Cardiac muscle cell (in vitro differentiated cells and primary cell): Measurements from ENCODE around the gene N4BP2L1. TPM values are rescaled to one million over a fixed set of nuclear protein-coding genes. Genes with fewer than 3 reads are reported as not detected.
"Not testable (repeated sequence)": the region's sequence is repeated elsewhere in the genome, so short reads cannot be mapped to it uniquely, and the experiment has no call there.

Source experiments
- DNase-seq, 2 donors: peaks; one replicate each; pipeline versions ENCODE4 v3.0.0 to v3.0.0-alpha.2; 2010 to 2017; ENCODE audit warnings: low read depth in 1 of 2, low spot score in 1 of 2
- H3K27ac ChIP-seq: fragments of 200-600 bp; sonication (generic); 2 replicates; pipeline ENCODE4 v1.5.1; 2016
- H3K27me3 ChIP-seq: fragments of 200-600 bp; sonication (generic); 2 replicates; pipeline ENCODE4 v1.6.0; 2016; ENCODE audit warnings: control low read depth
- H3K36me3 ChIP-seq: fragments of 200-600 bp; sonication (generic); 2 replicates; pipeline ENCODE4 v1.5.1; 2016; ENCODE audit warnings: control low read depth
- H3K4me1 ChIP-seq: fragments of 200-600 bp; sonication (generic); 2 replicates; pipeline ENCODE4 v1.8.1; 2017; ENCODE audit warnings: low read depth, mild to moderate bottlenecking, mixed run types
- H3K4me3 ChIP-seq: fragments of 200-600 bp; sonication (generic); 2 replicates; pipeline ENCODE4 v1.5.1; 2016; ENCODE audit warnings: mild to moderate bottlenecking
- H3K9me3 ChIP-seq: fragments of 200-600 bp; sonication (generic); 2 replicates; pipeline ENCODE4 v1.5.1; 2017; ENCODE audit warnings: low read depth, mild to moderate bottlenecking, control low read depth
- CTCF ChIP-seq: IDR thresholded peaks from 2 replicates; pipeline ENCODE4 v1.5.1; 2012; ENCODE audit warnings: low read depth, mild to moderate bottlenecking, low read length
- polyA plus RNA-seq: library from polyadenylated mRNA; unstranded; fragments of >200 nt; fragmentation: Nextera tagmentation; extraction: Ambion mirVana; gene quantifications from 2 replicates; pipeline ENCODE4 v1.2.1, GENCODE V29; 2016
- total RNA-seq: library from RNA; depleted of rRNA; stranded (reverse); fragments of >200 nt; gene quantifications from 2 replicates; pipeline ENCODE4 v1.2.3, GENCODE V29; 2016

N4BP2L1 gene
- total and polyA plus RNA-seq, 2 experiments from 2014 or later: 2.0 to 8.9 TPM

GRCh38 chr13:32362574-32362973, 65.4 kb downstream of the N4BP2L1 start:
- TF ChIP-seq CTCF: no peak
- H3K4me1 ChIP-seq: no peaks in the 10 kb centered on the region
- no peak overlapping the region for H3K4me3 ChIP-seq
- no peak overlapping the region for H3K27ac ChIP-seq
- no peaks in the 10 kb centered on the region for H3K27me3 ChIP-seq
- DNase-seq: no peak
- H3K36me3 ChIP-seq: no peaks in the 10 kb centered on the region
- no peaks in the 10 kb centered on the region for H3K9me3 ChIP-seq

GRCh38 chr13:32355935-32356334, 72.0 kb downstream of the N4BP2L1 start:
- H3K27ac ChIP-seq, DNase-seq, H3K36me3 ChIP-seq, H3K4me3 ChIP-seq, H3K4me1 ChIP-seq, H3K27me3 ChIP-seq, H3K9me3 ChIP-seq: not testable (repeated sequence)

GRCh38 chr13:32354040-32354439, 73.9 kb downstream of the N4BP2L1 start:
- no peaks in the 10 kb centered on the region for H3K4me1 ChIP-seq
- no peaks in the 10 kb centered on the region for H3K36me3 ChIP-seq
- H3K4me3 ChIP-seq: no peak overlapping the region
- TF ChIP-seq CTCF: no peak
- H3K9me3 ChIP-seq: no peaks in the 10 kb centered on the region
- DNase-seq: no peak
- no peak overlapping the region for H3K27ac ChIP-seq
- H3K27me3 ChIP-seq: no peaks in the 10 kb centered on the region

- DNase-seq, H3K27ac ChIP-seq: not testable (repeated sequence)
Observed at GRCh38 chr13:32350839-32351441, 77.0 kb downstream of the N4BP2L1 start.

More at GRCh38 chr13:32350839-32351441, 77.0 kb downstream of the N4BP2L1 start:
- not testable (repeated sequence) for H3K4me3 ChIP-seq, H3K27me3 ChIP-seq, H3K4me1 ChIP-seq, H3K9me3 ChIP-seq, H3K36me3 ChIP-seq

Other genes with a start within 250 kb of the N4BP2L1 start
- gene ZAR1L, start 112.8 kb downstream of the N4BP2L1 start, total RNA-seq: not detected in 2 replicates
- not detected in 2 replicates for gene ZAR1L, start 112.8 kb downstream of the N4BP2L1 start, polyA plus RNA-seq
- 1.8 and 5.2 TPM in 2 replicates for gene BRCA2, start 112.6 kb downstream of the N4BP2L1 start, total RNA-seq
- gene BRCA2, start 112.6 kb downstream of the N4BP2L1 start, polyA plus RNA-seq: 3.3 and 3.6 TPM in 2 replicates
- gene N4BP2L2, start 110.7 kb upstream of the N4BP2L1 start, total RNA-seq: 34.6 and 137 TPM in 2 replicates
- 96.8 and 136 TPM in 2 replicates for gene N4BP2L2, start 110.7 kb upstream of the N4BP2L1 start, polyA plus RNA-seq
- gene PDS5B, start 158.3 kb upstream of the N4BP2L1 start, total RNA-seq: 17.9 and 26.2 TPM in 2 replicates
- 18.4 and 27.3 TPM in 2 replicates for gene PDS5B, start 158.3 kb upstream of the N4BP2L1 start, polyA plus RNA-seq